Hematopoietic multipotent progenitor cell treated with erythropoietin and hydrocortisone succinate and interleukin-3 and kit ligand, for 17 days (in vitro differentiated cells): Measurements from ENCODE around the gene FAM174C.

Source experiments
- DNase-seq: peaks from one replicate; pipeline ENCODE4 v3.0.0-alpha.2; 2015; ENCODE audit warnings: low spot score

FAM174C gene

GRCh38 chr19:1273263-1274041 is 1.9 kb upstream of the FAM174C start:
- no peak for DNase-seq

- DNase-seq: no peak
These were observed 1.1 kb upstream of the FAM174C start for GRCh38 chr19:1274081-1274851.

GRCh38 chr19:1274852-1275259 is 474 bp upstream of the FAM174C start:
- no peak for DNase-seq

DNA sequence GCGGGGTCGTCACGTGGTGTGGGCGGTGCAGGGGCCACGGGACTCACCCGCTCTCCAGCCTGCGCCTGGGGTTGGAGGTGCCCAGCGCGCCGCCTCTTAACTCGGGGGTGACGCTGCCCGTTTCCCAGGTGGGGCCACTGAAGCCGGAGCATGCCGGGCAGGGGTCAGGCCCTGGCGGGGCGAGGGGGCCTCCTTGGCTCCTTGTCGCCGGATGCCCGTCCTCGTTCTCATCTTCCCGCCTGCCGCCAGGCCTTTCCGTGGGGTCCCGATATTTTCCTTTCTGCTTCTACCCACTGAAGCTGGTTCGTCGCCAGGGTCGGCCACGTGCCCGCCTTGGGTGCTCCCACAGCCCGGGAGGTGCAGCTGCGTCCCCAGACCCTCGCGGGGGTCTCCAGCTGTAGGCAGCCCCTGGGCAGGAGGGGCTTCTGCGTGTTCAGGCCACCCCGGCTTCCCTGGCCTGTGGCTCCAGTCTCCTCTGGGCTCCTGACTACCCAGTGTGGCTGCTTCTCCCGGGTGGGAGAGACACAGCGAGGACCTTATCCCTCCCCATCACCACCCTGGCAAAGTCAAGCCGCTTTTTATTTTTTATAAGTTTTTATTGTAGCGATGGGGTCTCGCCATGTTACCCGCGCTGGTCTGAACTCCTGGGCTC is 772 bp downstream of the FAM174C start:
- no peak for DNase-seq

DNA sequence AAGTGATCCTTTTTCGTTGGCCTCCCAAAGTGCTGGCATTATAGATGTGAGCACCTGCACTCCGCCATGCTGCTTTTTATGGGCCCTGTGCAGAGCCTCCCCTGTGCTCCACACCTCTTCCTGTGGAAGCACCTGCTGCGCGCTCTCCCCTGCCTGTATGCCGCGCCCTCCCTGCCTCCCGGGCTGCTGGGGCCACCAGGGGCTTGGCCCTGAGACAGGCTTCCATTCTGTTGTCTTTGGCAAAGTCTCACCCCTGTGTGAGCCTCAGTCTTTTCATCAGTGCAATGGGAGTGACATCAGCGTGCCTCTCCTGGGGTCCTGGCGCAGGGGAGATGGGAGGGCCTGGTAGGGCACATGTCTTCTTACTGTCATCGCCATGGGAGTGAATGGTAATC is 1.3 kb downstream of the FAM174C start:
- no peak for DNase-seq

GRCh38 chr19:1277061-1277460 is 1.7 kb downstream of the FAM174C start:
- DNase-seq: peak; percentile 4

GRCh38 chr19:1278074-1278473 is 2.7 kb downstream of the FAM174C start:
- DNase-seq: no peak

DNA sequence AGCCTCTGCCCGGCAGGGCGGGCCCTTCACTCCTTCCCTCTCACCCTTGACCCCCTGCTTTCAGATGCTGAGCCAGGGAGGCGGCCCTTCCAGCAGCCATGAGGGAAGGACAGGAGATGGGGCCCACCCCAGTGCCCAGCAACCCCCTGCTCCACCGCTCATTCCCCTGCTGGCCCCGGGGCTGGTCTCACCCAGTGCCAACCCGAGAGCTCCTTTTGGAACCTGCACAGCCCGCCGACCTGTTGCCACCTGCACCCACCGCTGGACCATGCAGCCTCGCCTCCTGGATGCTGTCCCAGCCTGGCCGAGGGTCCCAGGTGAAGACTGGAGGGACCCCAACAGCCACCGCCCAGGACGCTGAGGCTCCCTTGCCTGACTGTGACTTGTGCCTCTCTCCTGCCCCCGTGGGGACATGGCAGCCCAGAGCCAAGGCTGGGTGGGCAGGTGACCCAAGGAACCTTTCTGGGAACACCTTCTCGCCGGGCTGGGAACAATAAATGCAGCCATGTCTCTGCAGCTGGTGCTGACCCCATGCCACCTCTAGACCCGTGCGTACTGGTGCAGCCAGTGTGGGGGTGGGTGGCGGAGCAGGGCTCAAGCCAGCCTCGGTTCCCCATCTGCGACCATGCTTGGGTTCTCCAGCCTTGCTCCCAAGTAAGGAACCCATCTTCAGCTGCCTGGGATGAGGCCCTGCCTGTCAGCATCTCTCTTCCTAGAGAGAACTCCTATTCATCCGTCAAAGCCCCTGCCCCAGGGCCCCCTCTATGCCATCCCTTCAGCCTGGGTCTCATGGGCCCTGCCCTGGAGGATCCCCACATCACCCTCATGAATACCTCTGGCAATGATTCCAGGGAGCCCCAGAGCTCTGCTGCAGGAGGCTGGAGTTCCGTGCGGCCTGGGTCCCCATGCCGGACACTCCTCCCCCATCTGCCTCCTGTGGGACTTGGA is 3.7 kb downstream of the FAM174C start:
- no peak for DNase-seq

- DNase-seq: peak; percentile 88
These were observed 4.5 kb downstream of the FAM174C start for GRCh38 chr19:1279782-1280341.

GRCh38 chr19:1280636-1281568 is 5.6 kb downstream of the FAM174C start:
- no peak for DNase-seq

DNA sequence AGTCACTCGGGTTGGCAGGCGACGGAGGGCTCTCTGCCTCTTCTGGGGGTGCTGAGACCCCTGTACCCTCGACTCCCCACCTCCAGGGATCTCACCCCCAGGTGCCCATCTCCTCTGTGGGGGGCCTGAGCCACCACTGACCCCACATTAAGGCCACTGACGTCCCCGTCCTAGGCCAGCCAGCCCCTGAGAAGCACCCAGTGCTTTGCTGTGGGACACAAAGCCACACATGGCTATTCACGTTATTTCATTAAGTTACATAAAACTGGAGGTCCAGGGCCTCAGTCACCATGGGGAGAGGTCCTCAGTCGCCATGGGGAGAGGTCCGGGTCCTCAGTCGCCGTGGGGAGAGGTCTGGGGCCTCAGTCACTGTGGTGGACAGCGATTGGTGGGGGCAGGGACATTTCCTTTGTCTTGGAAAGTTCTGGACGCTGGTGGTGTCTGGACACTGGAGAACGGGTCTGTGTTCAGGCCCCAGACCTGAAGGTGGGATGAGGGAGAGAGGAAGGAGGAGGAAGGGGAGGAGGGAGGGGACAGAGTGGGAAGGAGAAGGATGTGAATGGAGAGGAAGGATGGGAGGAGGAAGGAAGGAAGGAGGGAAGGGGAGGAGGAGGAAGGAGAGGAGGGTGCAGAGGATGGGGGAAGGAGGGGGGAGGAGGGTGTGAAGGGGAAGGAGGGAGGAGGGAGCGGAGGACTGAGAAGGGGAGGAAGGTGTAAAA is 6.4 kb downstream of the FAM174C start:
- no peak for DNase-seq

GRCh38 chr19:1282588-1283206 is 7.4 kb downstream of the FAM174C start:
- DNase-seq: no peak

DNA sequence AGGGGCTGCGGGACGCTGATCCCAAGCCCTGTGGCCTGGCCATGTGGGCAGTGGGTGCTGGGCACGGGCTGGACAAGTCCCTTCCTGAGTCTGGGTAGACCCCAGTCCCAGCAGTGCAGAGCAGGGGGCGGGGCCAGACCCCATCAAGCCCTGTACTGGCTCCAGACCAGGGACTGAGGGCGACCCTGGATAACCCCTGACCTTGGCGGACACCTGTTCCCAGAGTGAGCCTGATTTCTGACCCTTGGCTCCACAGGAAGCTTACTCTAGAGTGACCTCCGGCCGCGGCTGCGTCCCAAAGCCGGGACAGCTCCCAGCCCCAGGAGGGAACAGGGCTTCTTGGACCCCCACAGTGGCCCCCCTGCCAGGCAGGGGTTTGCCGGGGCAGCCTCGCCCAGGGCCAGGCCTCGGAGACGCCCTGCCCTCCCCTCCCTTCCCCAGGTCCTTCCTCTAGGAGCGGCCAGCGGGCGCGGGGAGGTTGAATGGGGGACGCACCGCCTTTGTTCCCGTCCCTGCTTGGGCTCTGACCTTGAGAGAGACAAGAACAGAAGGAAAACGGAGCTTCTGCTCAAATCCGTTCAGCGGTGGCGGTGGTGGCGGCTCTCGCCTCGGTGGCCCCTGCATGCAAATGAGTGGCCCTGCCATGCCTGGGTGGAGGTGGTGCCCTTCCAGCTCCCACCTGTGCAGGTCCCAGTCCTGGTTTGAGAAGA is 8.0 kb downstream of the FAM174C start:
- no peak for DNase-seq

GRCh38 chr19:1283917-1284292 is 8.6 kb downstream of the FAM174C start:
- DNase-seq: no peak

DNA sequence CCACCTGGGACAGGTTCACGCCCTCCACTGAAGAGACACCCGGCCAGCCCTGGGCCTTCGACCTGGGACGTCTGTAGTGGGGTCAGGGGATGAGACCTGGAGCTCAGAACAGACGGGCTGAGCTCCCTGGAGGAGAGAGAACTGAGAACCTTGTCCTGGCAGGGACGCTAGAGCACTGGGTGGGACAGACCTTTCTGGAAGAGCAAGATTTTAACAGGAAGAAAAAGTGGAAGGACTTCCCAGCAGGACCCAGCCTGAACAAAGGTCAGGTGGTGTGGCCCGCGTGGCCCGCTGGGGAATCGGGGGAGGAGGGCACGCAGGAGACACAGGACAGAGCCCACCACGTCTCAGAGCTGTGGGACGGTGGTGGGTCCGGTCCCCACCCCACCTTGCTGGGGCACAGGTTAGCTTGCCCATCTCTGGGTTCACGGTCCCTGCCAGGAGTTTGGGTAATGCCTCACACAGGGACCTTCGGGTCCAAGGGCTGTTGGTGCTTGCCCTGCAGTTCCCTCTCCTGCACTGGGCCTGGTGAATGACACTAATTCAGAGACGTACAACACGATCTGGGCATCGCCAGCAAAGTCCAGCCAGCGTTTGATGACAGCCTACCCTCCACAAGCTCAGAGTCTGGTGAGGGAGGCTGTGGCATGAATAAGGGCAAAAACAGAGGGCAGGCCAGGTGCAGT is 9.1 kb downstream of the FAM174C start:
- DNase-seq: no peak

- DNase-seq: no peak
These were observed 9.8 kb downstream of the FAM174C start for GRCh38 chr19:1284979-1285736.

DNA sequence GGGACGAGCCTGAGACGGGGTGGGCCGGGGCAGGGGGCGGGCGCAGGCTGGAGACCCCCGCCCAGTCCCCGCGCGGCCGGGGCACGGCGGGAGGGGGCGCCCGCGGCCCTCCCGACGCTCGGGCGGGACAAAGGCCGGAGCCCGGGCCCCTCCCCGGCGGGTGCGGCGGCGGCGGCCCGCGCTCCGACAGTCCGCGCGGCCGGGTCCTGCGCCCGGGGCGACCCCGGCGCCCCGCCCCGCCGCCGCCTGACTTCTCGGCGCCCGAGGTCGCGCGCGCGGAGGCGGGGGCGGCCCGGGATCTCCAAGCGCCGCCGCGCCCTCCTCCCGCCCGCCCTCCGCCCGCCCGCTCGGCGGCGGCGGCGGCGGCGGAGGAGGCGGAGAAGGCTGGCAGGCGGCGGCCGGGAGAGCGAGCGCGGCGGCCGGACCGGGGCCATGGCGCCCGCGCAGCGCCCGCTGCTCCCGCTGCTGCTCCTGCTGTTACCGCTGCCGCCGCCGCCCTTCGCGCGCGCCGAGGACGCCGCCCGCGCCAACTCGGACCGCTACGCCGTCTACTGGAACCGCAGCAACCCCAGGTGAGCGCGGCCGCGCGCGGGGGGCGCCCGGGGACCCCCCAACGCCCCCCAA is 10.5 kb downstream of the FAM174C start, which contains the start of gene EFNA2:
EFNA2 (plus strand) TSS at position 137 of the 624 bp plus-strand sequence; CDS start at position 433, 296 bp downstream.
- no peak for DNase-seq
